GM12878 (cell line): ENCODE measurements around the gene FOXL1. TPM values are rescaled to one million over a fixed set of nuclear protein-coding genes. Genes with fewer than 3 reads are reported as not detected.

Experiments
- ATAC-seq: fragments of 200-7000 bp; cut with Tn5 transposase; 3 replicates; pipeline ENCODE4 v1.9.1; 2020; ENCODE audit warnings: mild to moderate bottlenecking, moderate library complexity
- BruUV-seq: library from RNA; stranded (reverse); fragments of 400-500 nt; replicated peaks from 2 replicates; lab custom pipeline; 2021; lab: Mats Ljungman, UMichigan
- CTCF ChIA-PET: fragments of 300-600 bp; sonication (Branson Sonifier 250); formaldehyde crosslinking; extraction: SDS; loops from one replicate; lab custom pipeline; 2021; ENCODE audit warnings: inconsistent platforms; lab: Yijun Ruan, JAX
- POLR2A ChIA-PET: fragments of 350-600 bp; formaldehyde crosslinking; extraction: SDS; loops from one replicate; lab custom pipeline; 2021; ENCODE audit warnings: inconsistent platforms; lab: Charles Lee
- RAD21 ChIA-PET: fragments of 300-600 bp; sonication (Branson Sonifier 250); formaldehyde crosslinking; loops from one replicate; lab custom pipeline; 2023; ENCODE audit warnings: antibody characterized with exemption; ENCODE audit not compliant: unreplicated experiment; lab: Charles Lee
- SMC1A ChIA-PET: fragments of 300-600 bp; sonication (Branson Sonifier 250); formaldehyde crosslinking; loops from one replicate; lab custom pipeline; 2023; ENCODE audit not compliant: unreplicated experiment, uncharacterized antibody; lab: Charles Lee
- DNase-seq: peaks from one replicate; pipeline ENCODE4 v3.0.0-alpha.2; 2011; ENCODE audit warnings: low read depth, low spot score
- FAIRE-seq: peaks from 3 replicates; lab custom pipeline; 2011; peaks lifted over from hg19 to GRCh38; lab: Jason Lieb, UNC
- H2AFZ ChIP-seq: 2 replicates; pipeline ENCODE4 v1.6.0; 2011; ENCODE audit warnings: low read depth, low read length, control low read depth; ENCODE audit not compliant: control insufficient read depth
- H3K27ac ChIP-seq: 2 replicates; pipeline ENCODE4 v1.5.1; 2011; ENCODE audit warnings: control low read depth; ENCODE audit not compliant: control insufficient read depth, insufficient read depth
- H3K27me3 ChIP-seq, 2 experiments: replicated peaks in 1 of 2; 2 replicates each; pipeline versions ENCODE4 v1.6.0 to v1.6.1; 2011; ENCODE audit warnings: low read length in 1 of 2; ENCODE audit not compliant: control insufficient read depth in 2 of 2, insufficient read depth in 2 of 2
- H3K36me3 ChIP-seq, 2 experiments: 2 replicates each; pipeline ENCODE4 v1.5.1; 2011; ENCODE audit warnings: low read length in 1 of 2; ENCODE audit not compliant: control insufficient read depth in 2 of 2, insufficient read depth in 2 of 2
- H3K4me1 ChIP-seq: 2 replicates; pipeline ENCODE4 v1.6.1; 2011; ENCODE audit warnings: mild to moderate bottlenecking, low read length, moderate library complexity, mixed read lengths; ENCODE audit not compliant: control insufficient read depth, insufficient read depth
- H3K4me2 ChIP-seq: 2 replicates; pipeline ENCODE4 v1.6.0; 2011; ENCODE audit warnings: control low read depth; ENCODE audit not compliant: control insufficient read depth, insufficient read depth
- H3K4me3 ChIP-seq: fragments of 200-600 bp; sonication (generic); 2 replicates; pipeline ENCODE4 v1.5.1; 2016
- H3K79me2 ChIP-seq: 2 replicates; pipeline ENCODE4 v1.6.0; 2011; ENCODE audit warnings: low read length; ENCODE audit not compliant: control insufficient read depth, insufficient read depth
- H3K9ac ChIP-seq: 2 replicates; pipeline ENCODE4 v1.8.0; 2011; ENCODE audit warnings: low read length, control low read depth, mixed read lengths; ENCODE audit not compliant: control insufficient read depth, insufficient read depth
- H3K9me3 ChIP-seq: replicated peaks from 3 replicates; pipeline ENCODE4 v1.5.1; 2011; ENCODE audit warnings: mild to moderate bottlenecking, low read length; ENCODE audit not compliant: control insufficient read depth, insufficient read depth
- H4K20me1 ChIP-seq: 2 replicates; pipeline ENCODE4 v1.6.0; 2011; ENCODE audit not compliant: control insufficient read depth, insufficient read depth
- CREB1 ChIP-seq: IDR thresholded peaks from 2 replicates; pipeline ENCODE4 v1.6.1; 2012; ENCODE audit warnings: low read depth, mild to moderate bottlenecking, inconsistent platforms
- FOXM1 ChIP-seq: IDR thresholded peaks from 2 replicates; pipeline ENCODE4 v1.6.1; 2012; ENCODE audit warnings: low read depth, mild to moderate bottlenecking, inconsistent platforms, low read length, moderate library complexity
- GATAD2B ChIP-seq: fragments of 450-650 bp; conservative IDR thresholded peaks from 2 replicates; pipeline ENCODE4 v1.6.1; 2017; ENCODE audit warnings: low read depth, mild to moderate bottlenecking, moderate library complexity
- MYB ChIP-seq: fragments of 150-350 bp; IDR thresholded peaks from 2 replicates; pipeline ENCODE4 v1.6.1; 2014; ENCODE audit warnings: mild to moderate bottlenecking, low read depth, low read length, borderline replicate concordance
- SIX5 ChIP-seq: IDR thresholded peaks from 2 replicates; pipeline ENCODE4 v1.6.1; 2011; ENCODE audit warnings: mild to moderate bottlenecking, low read depth, low read length, moderate library complexity; ENCODE audit not compliant: severe bottlenecking
- SMAD5 ChIP-seq: IDR thresholded peaks from 2 replicates; pipeline ENCODE4 v1.6.1; 2016; ENCODE audit warnings: antibody characterized with exemption, low read depth
- SMC3 ChIP-seq: IDR thresholded peaks from 2 replicates; pipeline ENCODE4 v1.6.1; 2011; ENCODE audit warnings: low read length, improper control_type of control experiment, borderline replicate concordance
- SPI1 ChIP-seq: IDR thresholded peaks from 2 replicates; pipeline ENCODE4 v1.6.1; 2011; ENCODE audit warnings: low read depth, mild to moderate bottlenecking, low read length, moderate library complexity, borderline replicate concordance; ENCODE audit not compliant: insufficient read depth
- SREBF2 ChIP-seq: IDR thresholded peaks from 2 replicates; pipeline ENCODE4 v1.6.1; 2012; ENCODE audit warnings: mild to moderate bottlenecking, low read length
- TARDBP ChIP-seq: IDR thresholded peaks from 2 replicates; pipeline ENCODE4 v1.6.1; 2016; ENCODE audit warnings: borderline replicate concordance
- ZNF207 ChIP-seq: fragments of 450-650 bp; IDR thresholded peaks from 2 replicates; pipeline ENCODE4 v1.6.1; 2014; ENCODE audit warnings: antibody characterized with exemption, mild to moderate bottlenecking, borderline replicate concordance
- ZNF217 ChIP-seq: fragments of 450-650 bp; IDR thresholded peaks from 2 replicates; pipeline ENCODE4 v1.6.1; 2017; ENCODE audit warnings: antibody characterized with exemption, mild to moderate bottlenecking
- WGBS: methylation state at CpG from one replicate; pipeline ENCODE4 v1.1.6; 2016; ENCODE audit warnings: low lambda C conversion rate; ENCODE audit not compliant: insufficient replicate concordance, insufficient coverage; ENCODE audit errors: missing lambda C conversion rate; 5-methylcytosine and 5-hydroxymethylcytosine counted together
- in situ Hi-C: fragments of 300-500 bp; cut with MboI; formaldehyde crosslinking; loops from 9 replicates; pipeline ENCODE4 v1.14.3; 2018; ENCODE audit warnings: mixed read lengths
- intact Hi-C: fragments of 100-400 bp; cut with micrococcal nuclease; formaldehyde crosslinking; loops from one replicate; pipeline ENCODE4 v1.14.2; 2022; ENCODE audit not compliant: unreplicated experiment
- polyA plus RNA-seq, 11 experiments: library from polyadenylated mRNA; depleted of rRNA in 4 of 11; unstranded in 6 of 11; stranded (reverse) in 5 of 11; fragments of >200 nt; fragmentation: Nextera tagmentation in 4 of 11; fragmentation: Illumina TruSeq in 1 of 11; extraction: Ambion mirVana in 4 of 11; extraction: Trizol in 1 of 11; gene quantifications; 1 replicate in 1 of 11; 2 replicates in 10 of 11; pipeline versions ENCODE4 v1.2.1 to v1.2.3, GENCODE V29; 2011 to 2016; ENCODE audit warnings: inconsistent platforms in 2 of 11, missing spikeins in 2 of 11, low read depth in 1 of 11
- total RNA-seq, 4 experiments: library from RNA; depleted of rRNA in 3 of 4; stranded (reverse); fragments of >200 nt in 3 of 4; fragmentation: Illumina TruSeq in 1 of 4; extraction: Trizol in 1 of 4; gene quantifications; 2 replicates each; pipeline versions ENCODE4 v1.2.1 to v1.2.3, GENCODE V29; 2013 to 2021
- TF ChIP-seq, protein P1 (sequence below), 3 experiments: IDR thresholded peaks in 2 of 3; conservative IDR thresholded peaks in 1 of 3; 2 replicates each; pipeline ENCODE4 v1.5.1; 2011; ENCODE audit warnings: low read depth in 3 of 3, low read length in 3 of 3, mild to moderate bottlenecking in 3 of 3, control low read depth in 2 of 3, moderate library complexity in 2 of 3, inconsistent platforms in 1 of 3, mixed read lengths in 1 of 3; ENCODE audit not compliant: control insufficient read depth in 2 of 3, insufficient read depth in 1 of 3; ENCODE audit errors: extremely low read depth in 1 of 3

FOXL1 gene
- total and polyA plus RNA-seq, 10 of the 15 experiments (the other 5 are each of a cell fraction or from before 2014, with no cell fraction given), result 0.05 TPM; not detected in 9

DNA sequence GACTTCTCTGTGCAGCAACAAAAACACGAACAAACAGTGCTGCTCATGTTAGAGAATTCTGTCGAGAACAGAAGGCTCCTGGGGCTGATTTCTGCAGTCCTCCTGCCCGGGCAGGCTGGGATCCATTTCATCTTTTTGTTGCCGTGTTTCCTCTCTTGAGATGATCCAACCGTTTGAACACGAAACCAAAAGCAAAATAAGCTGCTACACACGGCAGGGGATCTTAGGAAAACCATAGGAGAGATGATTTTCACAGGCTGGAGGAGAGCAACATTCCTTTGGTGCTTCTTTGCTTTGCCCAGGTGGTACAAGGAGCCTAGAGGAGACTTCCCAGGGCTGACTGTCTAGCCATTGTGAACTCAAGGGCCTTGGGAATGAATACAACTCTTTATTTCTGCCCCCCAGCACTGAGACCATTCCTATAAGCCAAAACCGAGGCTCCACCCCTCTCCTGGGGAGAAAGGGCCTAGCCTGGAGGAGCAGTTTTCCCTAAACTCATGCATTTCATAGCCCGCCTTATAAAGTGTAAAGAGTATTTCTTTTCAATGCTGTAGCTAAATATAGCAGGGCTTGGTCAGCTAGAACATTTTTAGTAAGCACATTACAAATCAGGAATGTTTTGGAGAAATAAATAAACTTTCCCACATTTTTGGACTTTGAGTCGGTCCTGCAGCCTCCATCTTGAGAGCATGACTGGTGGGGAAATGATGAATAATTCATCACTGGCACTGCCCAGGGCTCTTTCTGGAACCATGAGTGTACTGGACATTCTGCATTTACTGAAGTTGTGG, 7.7 kb downstream of the FOXL1 start:
- in situ Hi-C loops, result no loop called here
- no TSS peak for BruUV-seq

DNA sequence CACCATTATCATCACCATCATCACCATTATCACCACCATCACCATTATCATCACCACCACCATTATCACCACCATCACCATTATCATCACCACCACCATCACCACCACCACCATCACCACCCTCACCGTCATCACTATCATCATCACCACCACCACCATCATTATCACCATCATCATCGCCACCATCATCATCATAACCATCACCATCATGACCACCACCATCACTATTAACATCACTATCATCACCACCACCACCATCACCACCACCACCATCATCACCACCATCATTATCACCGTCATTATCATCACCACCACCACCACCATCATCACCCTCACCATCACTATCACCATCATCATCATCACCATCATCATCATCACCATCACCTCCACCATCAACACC, 9.1 kb downstream of the FOXL1 start:
- 47% methylated on average over 3 of the region's 3 CpGs for WGBS
- H3K4me2 ChIP-seq, result no peak overlapping the region
- no peaks in the 10 kb centered on the region for H4K20me1 ChIP-seq
- no peaks in the 10 kb centered on the region for H3K79me2 ChIP-seq
- intact Hi-C loops (no loop called here), in situ Hi-C loops (no loop called here)
- FAIRE-seq (peak; percentile 70), ATAC-seq (no peak), DNase-seq (no peak)
- ChIA-PET POLR2A (no interaction called here), SMC1A (no interaction called here), CTCF (no interaction called here), RAD21 (no interaction called here)
- no peaks in the 10 kb centered on the region for H3K36me3 ChIP-seq
- H3K9me3 ChIP-seq, result no peaks in the 10 kb centered on the region
- H3K9ac ChIP-seq, result no peak overlapping the region
- H3K27me3 ChIP-seq, result no peaks in the 10 kb centered on the region
- H3K4me3 ChIP-seq, result no peak overlapping the region
- H2AFZ ChIP-seq, result no peak overlapping the region
- no peak overlapping the region for H3K27ac ChIP-seq
- no TSS peak for BruUV-seq
- no peaks in the 10 kb centered on the region for H3K4me1 ChIP-seq
- TF ChIP-seq SIX5 (no peak), ZNF217 (no peak), MYB (no peak), SREBF2 (no peak), FOXM1 (no peak), ZNF207 (no peak), SMC3 (no peak), SMAD5 (no peak), SPI1 (no peak), TARDBP (no peak), CREB1 (no peak)
- TF ChIP-seq, protein P1, sequence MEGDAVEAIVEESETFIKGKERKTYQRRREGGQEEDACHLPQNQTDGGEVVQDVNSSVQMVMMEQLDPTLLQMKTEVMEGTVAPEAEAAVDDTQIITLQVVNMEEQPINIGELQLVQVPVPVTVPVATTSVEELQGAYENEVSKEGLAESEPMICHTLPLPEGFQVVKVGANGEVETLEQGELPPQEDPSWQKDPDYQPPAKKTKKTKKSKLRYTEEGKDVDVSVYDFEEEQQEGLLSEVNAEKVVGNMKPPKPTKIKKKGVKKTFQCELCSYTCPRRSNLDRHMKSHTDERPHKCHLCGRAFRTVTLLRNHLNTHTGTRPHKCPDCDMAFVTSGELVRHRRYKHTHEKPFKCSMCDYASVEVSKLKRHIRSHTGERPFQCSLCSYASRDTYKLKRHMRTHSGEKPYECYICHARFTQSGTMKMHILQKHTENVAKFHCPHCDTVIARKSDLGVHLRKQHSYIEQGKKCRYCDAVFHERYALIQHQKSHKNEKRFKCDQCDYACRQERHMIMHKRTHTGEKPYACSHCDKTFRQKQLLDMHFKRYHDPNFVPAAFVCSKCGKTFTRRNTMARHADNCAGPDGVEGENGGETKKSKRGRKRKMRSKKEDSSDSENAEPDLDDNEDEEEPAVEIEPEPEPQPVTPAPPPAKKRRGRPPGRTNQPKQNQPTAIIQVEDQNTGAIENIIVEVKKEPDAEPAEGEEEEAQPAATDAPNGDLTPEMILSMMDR (IDR thresholded peaks at IDR 0.05 in 2 of 3, conservative IDR thresholded peaks at IDR 0.05 in 1 of 3; ENCODE audit: control insufficient read depth in 2 of 3, extremely low read depth in 1 of 3, insufficient read depth in 1 of 3, low read depth in 3 of 3, low read length in 3 of 3), result no peak

More for the DNA sequence above, 7.7 kb downstream of the FOXL1 start:
- Histone ChIP-seq H3K9me3 (no peaks in the 10 kb centered on the region), H3K36me3 (no peaks in the 10 kb centered on the region), H3K9ac (no peak overlapping the region), H3K4me1 (no peaks in the 10 kb centered on the region), H3K27ac (no peak overlapping the region), H4K20me1 (no peaks in the 10 kb centered on the region), H3K4me3 (no peak overlapping the region), H3K4me2 (no peak overlapping the region), H3K79me2 (no peaks in the 10 kb centered on the region), H3K27me3 (no peaks in the 10 kb centered on the region; a peak in 1 of 4 replicates), H2AFZ (no peak overlapping the region)
- intact Hi-C loops, result no loop called here
- TF ChIP-seq GATAD2B, result no peak
- SMC1A ChIA-PET, result no interaction called here
- no peak for ATAC-seq
- RAD21 ChIA-PET, result no interaction called here
- 1% methylated on average over 10 of the region's 10 CpGs for WGBS
- POLR2A ChIA-PET, result interaction anchor here (0.6 kb wide), 1 partner anchor 43 kb away, joined by 3 read pairs; no protein-coding TSS in a partner anchor
- CTCF ChIA-PET, result interaction anchor here (1.3 kb wide), 1 partner anchor 22 kb away, joined by 5 read pairs; no protein-coding TSS in a partner anchor
- no peak for FAIRE-seq
- no peak for DNase-seq
